Natural killer cell (primary cell): Measurements from ENCODE around the gene KCTD11. TPM values are rescaled to one million over a fixed set of nuclear protein-coding genes. Genes with fewer than 3 reads are reported as not detected.

Experiments used
- ATAC-seq, 3 donors: fragments of 150-1000 bp in 2 of 3; fragments of 200-7000 bp in 1 of 3; cut with Tn5 transposase; 1 replicate in 1 of 3; 2 replicates in 2 of 3; pipeline ENCODE4 v1.10.0; 2021; ENCODE audit warnings: mild to moderate bottlenecking in 2 of 3, moderate library complexity in 2 of 3
- DNase-seq, 2 donors: peaks; one replicate each; pipeline versions ENCODE4 v3.0.0 to v3.0.0-alpha.2; 2013 to 2021; ENCODE audit warnings: mixed read lengths in 1 of 2
- H3K27ac ChIP-seq: one replicate; pipeline ENCODE4 v1.5.1; 2013; ENCODE audit warnings: mild to moderate bottlenecking, low read length
- H3K27me3 ChIP-seq: one replicate; pipeline ENCODE4 v1.6.1; 2013; ENCODE audit warnings: low read length; ENCODE audit not compliant: control insufficient read depth, insufficient read depth
- H3K36me3 ChIP-seq: one replicate; pipeline ENCODE4 v1.6.1; 2013; ENCODE audit warnings: low read length; ENCODE audit not compliant: control insufficient read depth, insufficient read depth
- H3K4me1 ChIP-seq: one replicate; pipeline ENCODE4 v1.6.1; 2013; ENCODE audit warnings: low read length; ENCODE audit not compliant: control insufficient read depth, insufficient read depth
- H3K4me3 ChIP-seq: one replicate; pipeline ENCODE4 v1.5.1; 2013; ENCODE audit warnings: low read length
- H3K9me3 ChIP-seq: one replicate; pipeline ENCODE4 v1.6.1; 2013; ENCODE audit warnings: low read length; ENCODE audit not compliant: control insufficient read depth, insufficient read depth
- H3K27ac Mint-ChIP-seq, 2 donors: one replicate each; pipeline ENCODE4 v1.8.0; 2022; ENCODE audit warnings: mild to moderate bottlenecking in 2 of 2, mixed read lengths in 2 of 2, moderate library complexity in 1 of 2
- H3K27me3 Mint-ChIP-seq, 2 donors: one replicate each; pipeline ENCODE4 v1.8.0; 2022; ENCODE audit warnings: low read depth in 2 of 2, mixed read lengths in 2 of 2
- H3K36me3 Mint-ChIP-seq: one replicate; pipeline ENCODE4 v1.8.0; 2022; ENCODE audit warnings: mixed read lengths
- H3K4me1 Mint-ChIP-seq, 2 donors: one replicate each; pipeline ENCODE4 v1.8.0; 2022; ENCODE audit warnings: mixed read lengths in 2 of 2
- H3K4me3 Mint-ChIP-seq: one replicate; pipeline ENCODE4 v1.8.0; 2022; ENCODE audit warnings: mild to moderate bottlenecking, moderate library complexity, mixed read lengths
- H3K9me3 Mint-ChIP-seq, 2 donors: one replicate each; pipeline ENCODE4 v1.8.0; 2022; ENCODE audit warnings: mixed read lengths in 2 of 2
- CTCF ChIP-seq: fragments of 200-600 bp; IDR thresholded peaks from one replicate; pipeline ENCODE4 v1.8.0; 2022; ENCODE audit warnings: antibody characterized with exemption
- WGBS: methylation state at CpG from one replicate; pipeline ENCODE4 v1.1.7; 2013; ENCODE audit warnings: missing lambda C conversion rate; ENCODE audit not compliant: insufficient coverage; 5-methylcytosine and 5-hydroxymethylcytosine counted together
- intact Hi-C: fragments of 100-400 bp; cut with micrococcal nuclease; formaldehyde crosslinking; loops from one replicate; pipeline ENCODE4 v1.14.2; 2022
- total RNA-seq, 4 donors: library from RNA; stranded (reverse); fragments of 120-200 nt in 1 of 4; gene quantifications; one replicate each; pipeline versions ENCODE4 v1.2.3 to v1.2.4, GENCODE V29; 2013 to 2022

Gene KCTD11
- total RNA-seq, 3 donors from 2014 or later (not counting 1 experiment from before 2014, with no cell fraction given), result 5.6 to 9.7 (median 8.3) TPM

DNA sequence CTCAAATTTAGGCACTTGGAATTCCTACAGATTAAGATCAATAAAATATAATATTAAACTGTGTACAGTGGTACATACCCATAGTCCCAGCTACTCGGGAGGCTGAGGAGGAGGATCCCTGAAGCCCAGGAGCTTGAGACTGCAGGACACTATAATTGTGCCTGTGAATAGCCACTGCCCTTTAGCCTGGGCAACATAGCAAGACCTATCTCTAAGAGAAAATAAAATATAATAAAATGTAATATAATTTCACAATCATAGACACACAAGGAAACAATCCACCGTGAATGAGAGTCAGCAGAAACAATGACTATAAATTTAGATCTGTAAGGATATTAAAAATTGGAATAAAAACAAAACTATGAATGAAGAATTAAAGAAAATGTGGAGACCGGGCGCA is 18.9 kb downstream of the KCTD11 start:
- TF ChIP-seq CTCF, result no peak
- Mint-ChIP-seq H3K27ac (no peak overlapping the region), H3K4me3 (no peak overlapping the region), H3K4me1 (no peaks in the 10 kb centered on the region), H3K9me3 (no peaks in the 10 kb centered on the region), H3K27me3 (no peaks in the 10 kb centered on the region), H3K36me3 (no peaks in the 10 kb centered on the region)
- ATAC-seq (no peak), DNase-seq (no peak)
- no peaks in the 10 kb centered on the region for H3K9me3 ChIP-seq
- H3K36me3 ChIP-seq, result no peaks in the 10 kb centered on the region
- intact Hi-C loops, result no loop called here
- 88% methylated on average over 3 of the region's 4 CpGs for WGBS
- H3K4me1 ChIP-seq, result no peaks in the 10 kb centered on the region
- no peaks in the 10 kb centered on the region for H3K27me3 ChIP-seq
- H3K4me3 ChIP-seq, result no peak overlapping the region
- H3K27ac ChIP-seq, result no peak overlapping the region

- Mint-ChIP-seq H3K9me3 (no peaks in the 10 kb centered on the region), H3K27ac (no peak overlapping the region), H3K4me1 (no peaks in the 10 kb centered on the region), H3K4me3 (no peak overlapping the region), H3K27me3 (peaks cover 6 to 17% of the 10 kb centered on the region in 2 donors), H3K36me3 (peaks cover 6% of the 10 kb centered on the region)
- Histone ChIP-seq H3K36me3 (no peaks in the 10 kb centered on the region), H3K4me3 (no peak overlapping the region), H3K27ac (no peak overlapping the region), H3K27me3 (no peaks in the 10 kb centered on the region), H3K4me1 (no peaks in the 10 kb centered on the region), H3K9me3 (no peaks in the 10 kb centered on the region)
- TF ChIP-seq CTCF, result no peak
- ATAC-seq, result no peak
- WGBS, result 83% methylated on average over 2 of the region's 2 CpGs
- no peak for DNase-seq
- intact Hi-C loops, result no loop called here
Measured at GRCh38 chr17:7374353-7374752, 22.4 kb downstream of the KCTD11 start.

- Mint-ChIP-seq H3K4me1 (peaks cover 0 to 11% of the 10 kb centered on the region in 2 donors), H3K27me3 (peaks cover 30 to 48% of the 10 kb centered on the region in 2 donors), H3K36me3 (peaks cover 10% of the 10 kb centered on the region), H3K27ac (no peak overlapping the region), H3K9me3 (no peaks in the 10 kb centered on the region), H3K4me3 (no peak overlapping the region)
- TF ChIP-seq CTCF, result no peak
- H3K36me3 ChIP-seq, result no peaks in the 10 kb centered on the region
- H3K27me3 ChIP-seq, result peaks cover 27% of the 10 kb centered on the region
- H3K4me3 ChIP-seq, result no peak overlapping the region
- peaks cover 15% of the 10 kb centered on the region for H3K4me1 ChIP-seq
- H3K9me3 ChIP-seq, result no peaks in the 10 kb centered on the region
- no peak overlapping the region for H3K27ac ChIP-seq
- ATAC-seq (no peak), DNase-seq (no peak)
- 100% methylated on average over 2 of the region's 3 CpGs for WGBS
- intact Hi-C loops, result no loop called here
Measured at GRCh38 chr17:7379134-7379533, 27.2 kb downstream of the KCTD11 start.

DNA sequence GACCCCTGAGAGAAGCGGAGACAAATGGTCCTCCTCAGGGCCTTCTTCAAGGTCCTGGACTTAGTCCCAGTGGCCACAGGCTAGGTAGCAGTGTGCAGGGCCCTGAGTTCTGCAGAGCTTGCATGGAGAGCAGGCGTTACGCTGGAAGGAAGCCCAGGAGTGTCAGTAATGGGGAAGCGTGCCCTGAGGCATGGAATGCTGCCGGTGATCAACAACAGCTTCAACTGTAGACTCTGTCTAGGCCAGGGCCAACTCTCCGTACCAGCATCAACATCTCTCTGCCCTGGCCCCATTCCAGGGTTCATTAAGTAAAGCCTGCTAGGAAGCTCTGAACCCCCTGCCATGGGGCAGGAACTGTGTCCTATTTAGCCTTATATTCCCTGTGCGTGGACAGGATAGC is 28.4 kb downstream of the KCTD11 start:
- H3K27ac Mint-ChIP-seq, result no peak overlapping the region
- H3K27me3 Mint-ChIP-seq, result peaks cover 30 to 48% of the 10 kb centered on the region in 2 donors
- DNase-seq (no peak), ATAC-seq (no peak)
- no peaks in the 10 kb centered on the region for H3K9me3 ChIP-seq
- no peaks in the 10 kb centered on the region for H3K36me3 ChIP-seq
- H3K4me1 ChIP-seq, result peaks cover 22% of the 10 kb centered on the region
- peaks cover 10% of the 10 kb centered on the region for H3K36me3 Mint-ChIP-seq
- 63% methylated on average over 7 of the region's 7 CpGs for WGBS
- peaks cover 0 to 11% of the 10 kb centered on the region in 2 donors for H3K4me1 Mint-ChIP-seq
- peaks cover 27% of the 10 kb centered on the region for H3K27me3 ChIP-seq
- H3K9me3 Mint-ChIP-seq, result no peaks in the 10 kb centered on the region
- H3K4me3 ChIP-seq, result no peak overlapping the region
- no peak overlapping the region for H3K4me3 Mint-ChIP-seq
- no peak overlapping the region for H3K27ac ChIP-seq
- TF ChIP-seq CTCF, result no peak
- intact Hi-C loops, result no loop called here
